Measurements from ENCODE around the gene PRRT1B.

- TF ChIP-seq CTCF (IDR thresholded peaks at IDR 0.05) (no peak), POLR2A (IDR thresholded peaks at IDR 0.05) (no peak)
Measured at GRCh38 chr9:131511880-131512279, 33.4 kb upstream of the PRRT1B start.

Data from right lobe of liver (tissue), 4 donors.